Measurements from ENCODE around the gene EHMT1. TPM values are rescaled to one million over a fixed set of nuclear protein-coding genes. Genes with fewer than 3 reads are reported as not detected.
"Not testable (repeated sequence)": the region's sequence is repeated elsewhere in the genome, so short reads cannot be mapped to it uniquely, and the experiment has no call there.

Gene EHMT1
- total RNA-seq, 4 donors from 2014 or later = 77.1 to 149 (median 86.6) TPM

GRCh38 chr9:137802521-137803243, 183.9 kb downstream of the EHMT1 start:
- H3K4me3 ChIP-seq = no peak overlapping the region
- no peaks in the 10 kb centered on the region for H3K27me3 ChIP-seq
- no peak for TF ChIP-seq EP300 (IDR thresholded peaks at IDR 0.05)
- no peak for TF ChIP-seq CTCF (IDR thresholded peaks at IDR 0.05)
- TF ChIP-seq POLR2AphosphoS5 (IDR thresholded peaks at IDR 0.05) = no peak
- TF ChIP-seq POLR2A (IDR thresholded peaks at IDR 0.05) = no peak
- WGBS = 93% methylated on average over 17 of the region's 19 CpGs
- no peaks in the 10 kb centered on the region for H3K9me3 ChIP-seq
- no peaks in the 10 kb centered on the region for H3K4me1 ChIP-seq
- DNase-seq (ENCODE audit: low spot score in 2 of 2) = no peak
- H3K36me3 ChIP-seq = peaks cover 67% of the 10 kb centered on the region
- no peak overlapping the region for H3K27ac ChIP-seq

GRCh38 chr9:137804908-137805630, 186.3 kb downstream of the EHMT1 start:
- TF ChIP-seq CTCF (IDR thresholded peaks at IDR 0.05) (no peak), POLR2A (IDR thresholded peaks at IDR 0.05) (no peak), POLR2AphosphoS5 (IDR thresholded peaks at IDR 0.05) (no peak), EP300 (IDR thresholded peaks at IDR 0.05) (no peak)
- Histone ChIP-seq H3K4me1 (no peaks in the 10 kb centered on the region), H3K27me3 (no peaks in the 10 kb centered on the region), H3K9me3 (no peaks in the 10 kb centered on the region), H3K27ac (no peak overlapping the region), H3K4me3 (no peak overlapping the region), H3K36me3 (peaks cover 54% of the 10 kb centered on the region)
- DNase-seq (ENCODE audit: low spot score in 2 of 2) = no peak
- WGBS = 82% methylated on average over 13 of the region's 14 CpGs

GRCh38 chr9:137807721-137808703, 189.2 kb downstream of the EHMT1 start:
- H3K27me3 ChIP-seq = no peaks in the 10 kb centered on the region
- peaks cover 45% of the 10 kb centered on the region for H3K36me3 ChIP-seq

GRCh38 chr9:137809040-137809576, 190.3 kb downstream of the EHMT1 start:
- WGBS = 91% methylated on average over 22 of the region's 23 CpGs

More at GRCh38 chr9:137807721-137808703, 189.2 kb downstream of the EHMT1 start:
- Histone ChIP-seq H3K4me1 (peaks cover 3% of the 10 kb centered on the region), H3K27ac (no peak overlapping the region), H3K4me3 (no peak overlapping the region), H3K9me3 (no peaks in the 10 kb centered on the region)
- 94% methylated on average over 14 of the region's 22 CpGs for WGBS
- TF ChIP-seq EP300 (IDR thresholded peaks at IDR 0.05) = no peak
- TF ChIP-seq POLR2A (IDR thresholded peaks at IDR 0.05) = no peak
- no peak for TF ChIP-seq CTCF (IDR thresholded peaks at IDR 0.05)
- TF ChIP-seq POLR2AphosphoS5 (IDR thresholded peaks at IDR 0.05) = no peak
- no peak for DNase-seq (ENCODE audit: low spot score in 2 of 2)

GRCh38 chr9:137809726-137810450, 191.1 kb downstream of the EHMT1 start:
- not testable (repeated sequence) for H3K27ac ChIP-seq; H3K4me3 ChIP-seq; H3K27me3 ChIP-seq; H3K4me1 ChIP-seq; H3K9me3 ChIP-seq; DNase-seq (ENCODE audit: low spot score in 2 of 2)
- 95% methylated on average over 67 of the region's 69 CpGs for WGBS
- H3K36me3 ChIP-seq = peaks cover 51% of the 10 kb centered on the region

More at GRCh38 chr9:137809040-137809576, 190.3 kb downstream of the EHMT1 start:
- no peaks in the 10 kb centered on the region for H3K9me3 ChIP-seq
- no peak for DNase-seq (ENCODE audit: low spot score in 2 of 2)
- TF ChIP-seq POLR2AphosphoS5 (IDR thresholded peaks at IDR 0.05) (no peak), CTCF (IDR thresholded peaks at IDR 0.05) (no peak), POLR2A (IDR thresholded peaks at IDR 0.05) (no peak), EP300 (IDR thresholded peaks at IDR 0.05) (no peak)
- no peak overlapping the region for H3K27ac ChIP-seq
- H3K27me3 ChIP-seq = no peaks in the 10 kb centered on the region
- H3K4me1 ChIP-seq = peaks cover 3% of the 10 kb centered on the region
- peaks cover 46% of the 10 kb centered on the region for H3K36me3 ChIP-seq
- no peak overlapping the region for H3K4me3 ChIP-seq
